ENCODE data around the gene RPTN.

The RPTN gene

GRCh38 chr1:152182944-152183361, 23.9 kb upstream of the RPTN start:
- no peak for DNase-seq (ENCODE audit: extremely low spot score)
- POLR2A ChIA-PET = no interaction called here

GRCh38 chr1:152182431-152182830, 23.4 kb upstream of the RPTN start:
- DNase-seq (ENCODE audit: extremely low spot score) = no peak
- POLR2A ChIA-PET = no interaction called here
- CTCF ChIA-PET = interaction anchor here (0.5 to 7.3 kb wide), 6 partner anchors 8 to 276 kb away, joined by 3 to 64 read pairs (median 4); no protein-coding TSS in a partner anchor
- TF ChIP-seq HDGF (IDR thresholded peaks at IDR 0.05; ENCODE audit: borderline replicate concordance) (no peak), FOXK2 (IDR thresholded peaks at IDR 0.05) (no peak), LEF1 (IDR thresholded peaks at IDR 0.05; ENCODE audit: borderline replicate concordance) (no peak), ARNT (IDR thresholded peaks at IDR 0.05) (no peak), BHLHE40 (IDR thresholded peaks at IDR 0.05; ENCODE audit: borderline replicate concordance) (no peak), ZNF384 (IDR thresholded peaks at IDR 0.05) (no peak), SP1 (IDR thresholded peaks at IDR 0.05) (no peak), PKNOX1 (IDR thresholded peaks at IDR 0.05) (no peak), FOXM1 (IDR thresholded peaks at IDR 0.05; ENCODE audit: borderline replicate concordance) (no peak), FOXA1 (IDR thresholded peaks at IDR 0.05) (no peak), L3MBTL2 (conservative IDR thresholded peaks at IDR 0.05) (no peak), CTBP1 (IDR thresholded peaks at IDR 0.05; ENCODE audit: borderline replicate concordance) (no peak), ELF4 (IDR thresholded peaks at IDR 0.05) (no peak), NFRKB (IDR thresholded peaks at IDR 0.05) (no peak), TARDBP (IDR thresholded peaks at IDR 0.05) (no peak)

More at GRCh38 chr1:152182944-152183361, 23.9 kb upstream of the RPTN start:
- CTCF ChIA-PET = interaction anchor here (1.2 to 7.3 kb wide), 4 partner anchors 8 to 276 kb away, joined by 4 to 64 read pairs (median 6); no protein-coding TSS in a partner anchor
- TF ChIP-seq FOXA1 (IDR thresholded peaks at IDR 0.05) (no peak), FOXK2 (IDR thresholded peaks at IDR 0.05) (no peak), PKNOX1 (IDR thresholded peaks at IDR 0.05) (no peak), ARNT (IDR thresholded peaks at IDR 0.05) (no peak), FOXM1 (IDR thresholded peaks at IDR 0.05; ENCODE audit: borderline replicate concordance) (no peak), L3MBTL2 (conservative IDR thresholded peaks at IDR 0.05) (no peak), BHLHE40 (IDR thresholded peaks at IDR 0.05; ENCODE audit: borderline replicate concordance) (no peak), SP1 (IDR thresholded peaks at IDR 0.05) (no peak), ELF4 (IDR thresholded peaks at IDR 0.05) (no peak), SUZ12 (IDR thresholded peaks at IDR 0.05) (no peak)

GRCh38 chr1:152179566-152179965, 20.5 kb upstream of the RPTN start:
- CTCF ChIA-PET = interaction anchor here (1.3 to 1.7 kb wide), 2 partner anchors 126 to 279 kb away, joined by 4 to 5 read pairs; no protein-coding TSS in a partner anchor
- no peak for DNase-seq (ENCODE audit: extremely low spot score)
- TF ChIP-seq FOXK2 (IDR thresholded peaks at IDR 0.05) = no peak
- no peak for TF ChIP-seq L3MBTL2 (conservative IDR thresholded peaks at IDR 0.05)
- no peak for TF ChIP-seq ELF4 (IDR thresholded peaks at IDR 0.05)
- no peak for TF ChIP-seq TARDBP (IDR thresholded peaks at IDR 0.05)
- TF ChIP-seq ZNF384 (IDR thresholded peaks at IDR 0.05) = no peak
- TF ChIP-seq BHLHE40 (IDR thresholded peaks at IDR 0.05; ENCODE audit: borderline replicate concordance) = no peak
- no peak for TF ChIP-seq FOXM1 (IDR thresholded peaks at IDR 0.05; ENCODE audit: borderline replicate concordance)
- POLR2A ChIA-PET = no interaction called here

GRCh38 chr1:152170287-152170905, 11.4 kb upstream of the RPTN start:
- CTCF ChIA-PET = interaction anchor here (0.5 to 0.6 kb wide), 2 partner anchors 9 to 533 kb away, joined by 3 read pairs; no protein-coding TSS in a partner anchor
- POLR2A ChIA-PET = no interaction called here
- no peak for DNase-seq (ENCODE audit: extremely low spot score)
- TF ChIP-seq SP1 (IDR thresholded peaks at IDR 0.05) = no peak
- no peak for TF ChIP-seq ARNT (IDR thresholded peaks at IDR 0.05)
- TF ChIP-seq ZNF384 (IDR thresholded peaks at IDR 0.05) = no peak
- no peak for TF ChIP-seq BHLHE40 (IDR thresholded peaks at IDR 0.05; ENCODE audit: borderline replicate concordance)
- no peak for TF ChIP-seq FOXM1 (IDR thresholded peaks at IDR 0.05; ENCODE audit: borderline replicate concordance)
- TF ChIP-seq PKNOX1 (IDR thresholded peaks at IDR 0.05) = no peak
- no peak for TF ChIP-seq FOXK2 (IDR thresholded peaks at IDR 0.05)
- no peak for TF ChIP-seq FOXA1 (IDR thresholded peaks at IDR 0.05)
- TF ChIP-seq CTBP1 (IDR thresholded peaks at IDR 0.05; ENCODE audit: borderline replicate concordance) = no peak

GRCh38 chr1:152169366-152170025, 10.5 kb upstream of the RPTN start:
- ChIA-PET POLR2A (no interaction called here), CTCF (interaction anchor here (0.5 to 0.6 kb wide), 2 partner anchors 8 to 533 kb away, joined by 3 read pairs; no protein-coding TSS in a partner anchor)
- no peak for DNase-seq (ENCODE audit: extremely low spot score)
- no peak for TF ChIP-seq LEF1 (IDR thresholded peaks at IDR 0.05; ENCODE audit: borderline replicate concordance)
- no peak for TF ChIP-seq L3MBTL2 (conservative IDR thresholded peaks at IDR 0.05)
- TF ChIP-seq ZNF384 (IDR thresholded peaks at IDR 0.05) = no peak
- no peak for TF ChIP-seq SP1 (IDR thresholded peaks at IDR 0.05)
- no peak for TF ChIP-seq ELF4 (IDR thresholded peaks at IDR 0.05)
- TF ChIP-seq ARNT (IDR thresholded peaks at IDR 0.05) = no peak
- no peak for TF ChIP-seq SUZ12 (IDR thresholded peaks at IDR 0.05)
- no peak for TF ChIP-seq NFRKB (IDR thresholded peaks at IDR 0.05)
- no peak for TF ChIP-seq HDGF (IDR thresholded peaks at IDR 0.05; ENCODE audit: borderline replicate concordance)
- TF ChIP-seq FOXK2 (IDR thresholded peaks at IDR 0.05) = no peak
- TF ChIP-seq FOXA1 (IDR thresholded peaks at IDR 0.05) = no peak
- TF ChIP-seq FOXM1 (IDR thresholded peaks at IDR 0.05; ENCODE audit: borderline replicate concordance) = no peak
- no peak for TF ChIP-seq TARDBP (IDR thresholded peaks at IDR 0.05)
- TF ChIP-seq BHLHE40 (IDR thresholded peaks at IDR 0.05; ENCODE audit: borderline replicate concordance) = no peak

GRCh38 chr1:152168535-152168868, 9.5 kb upstream of the RPTN start:
- ChIA-PET CTCF (no interaction called here), POLR2A (no interaction called here)
- TF ChIP-seq ZNF384 (IDR thresholded peaks at IDR 0.05) (no peak), FOXM1 (IDR thresholded peaks at IDR 0.05; ENCODE audit: borderline replicate concordance) (no peak), NFRKB (IDR thresholded peaks at IDR 0.05) (no peak), L3MBTL2 (conservative IDR thresholded peaks at IDR 0.05) (no peak), HDGF (IDR thresholded peaks at IDR 0.05; ENCODE audit: borderline replicate concordance) (no peak), ELF4 (IDR thresholded peaks at IDR 0.05) (no peak), FOXA1 (IDR thresholded peaks at IDR 0.05) (no peak), FOXK2 (IDR thresholded peaks at IDR 0.05) (no peak), SP1 (IDR thresholded peaks at IDR 0.05) (no peak), TARDBP (IDR thresholded peaks at IDR 0.05) (no peak), LEF1 (IDR thresholded peaks at IDR 0.05; ENCODE audit: borderline replicate concordance) (no peak), BHLHE40 (IDR thresholded peaks at IDR 0.05; ENCODE audit: borderline replicate concordance) (no peak), PKNOX1 (IDR thresholded peaks at IDR 0.05) (no peak), CTBP1 (IDR thresholded peaks at IDR 0.05; ENCODE audit: borderline replicate concordance) (no peak), ARNT (IDR thresholded peaks at IDR 0.05) (no peak), SUZ12 (IDR thresholded peaks at IDR 0.05) (no peak)
- no peak for DNase-seq (ENCODE audit: extremely low spot score)
